Activated T-helper 1 cell treated with Interleukin-2 at 50 U/mL for 16 hours (primary cell): ENCODE data around the gene TAMM41.
"Not testable (repeated sequence)": the region's sequence is repeated elsewhere in the genome, so short reads cannot be mapped to it uniquely, and the experiment has no call there.

ENCODE experiments used
- DNase-seq: peaks from one replicate; pipeline ENCODE4 v3.0.0-alpha.2; 2020; ENCODE audit warnings: low read depth

Gene TAMM41

DNA sequence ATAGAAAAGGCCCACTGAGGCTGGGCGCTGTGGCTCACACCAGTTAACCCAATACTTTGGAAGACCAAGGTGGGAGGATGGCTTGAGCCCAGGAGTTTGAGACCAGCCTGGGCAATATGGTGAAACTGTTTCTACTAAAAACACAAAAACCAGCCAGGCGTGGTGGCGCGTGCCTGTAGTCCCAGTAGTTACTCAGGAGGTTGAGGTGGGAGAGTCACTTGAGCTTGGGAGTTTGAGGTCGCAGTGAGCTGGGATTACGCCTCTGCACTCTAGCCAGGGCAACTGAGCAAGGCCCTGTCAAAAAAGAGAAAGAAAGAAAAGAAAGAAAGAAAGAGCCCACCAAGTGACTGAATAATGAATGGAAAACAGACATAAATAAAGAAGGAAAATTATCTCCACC lies 32.0 kb downstream of the TAMM41 start:
- no peak for DNase-seq

DNA sequence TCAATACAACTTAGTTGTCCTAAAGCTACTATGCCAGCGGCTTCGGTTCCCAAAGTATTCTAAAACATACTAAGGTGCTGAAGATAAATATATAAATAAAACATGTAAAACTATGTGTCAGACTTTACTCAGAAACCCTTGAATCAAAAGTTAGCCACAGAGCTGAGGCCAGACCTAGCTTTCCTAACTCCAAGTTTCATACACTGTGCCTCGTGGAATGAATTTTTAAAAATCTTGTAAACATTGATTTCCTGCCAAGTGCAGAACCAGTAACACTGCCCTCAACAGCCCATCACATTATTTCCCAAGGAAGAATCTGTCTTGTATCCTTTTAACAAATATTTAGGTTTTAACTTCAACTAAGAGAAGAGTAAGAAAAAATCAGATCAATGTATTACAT lies 36.4 kb downstream of the TAMM41 start:
- DNase-seq, result no peak

DNA sequence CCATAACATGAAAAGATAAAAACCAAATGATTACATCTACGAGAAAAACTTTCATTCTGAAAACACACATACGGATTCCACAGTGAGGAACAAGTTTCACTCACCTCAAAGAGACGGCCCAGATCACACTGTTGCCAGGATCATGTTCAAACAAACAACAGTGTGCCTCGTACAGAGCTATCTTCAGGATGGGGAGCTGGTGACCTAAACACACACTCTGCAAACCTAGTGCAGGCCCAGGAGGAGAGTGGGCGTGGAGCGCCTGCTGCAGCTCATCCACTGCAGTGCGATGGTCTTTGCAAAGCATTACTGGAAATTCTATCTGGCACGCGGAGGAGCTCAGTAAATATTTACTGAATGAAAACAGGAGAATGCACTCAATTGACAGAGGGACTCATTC lies 38.5 kb downstream of the TAMM41 start:
- DNase-seq, result no peak

- DNase-seq, result no peak
Measured at GRCh38 chr3:11807686-11808085, 39.0 kb downstream of the TAMM41 start.

- no peak for DNase-seq
Measured at GRCh38 chr3:11805716-11806115, 41.0 kb downstream of the TAMM41 start.

DNA sequence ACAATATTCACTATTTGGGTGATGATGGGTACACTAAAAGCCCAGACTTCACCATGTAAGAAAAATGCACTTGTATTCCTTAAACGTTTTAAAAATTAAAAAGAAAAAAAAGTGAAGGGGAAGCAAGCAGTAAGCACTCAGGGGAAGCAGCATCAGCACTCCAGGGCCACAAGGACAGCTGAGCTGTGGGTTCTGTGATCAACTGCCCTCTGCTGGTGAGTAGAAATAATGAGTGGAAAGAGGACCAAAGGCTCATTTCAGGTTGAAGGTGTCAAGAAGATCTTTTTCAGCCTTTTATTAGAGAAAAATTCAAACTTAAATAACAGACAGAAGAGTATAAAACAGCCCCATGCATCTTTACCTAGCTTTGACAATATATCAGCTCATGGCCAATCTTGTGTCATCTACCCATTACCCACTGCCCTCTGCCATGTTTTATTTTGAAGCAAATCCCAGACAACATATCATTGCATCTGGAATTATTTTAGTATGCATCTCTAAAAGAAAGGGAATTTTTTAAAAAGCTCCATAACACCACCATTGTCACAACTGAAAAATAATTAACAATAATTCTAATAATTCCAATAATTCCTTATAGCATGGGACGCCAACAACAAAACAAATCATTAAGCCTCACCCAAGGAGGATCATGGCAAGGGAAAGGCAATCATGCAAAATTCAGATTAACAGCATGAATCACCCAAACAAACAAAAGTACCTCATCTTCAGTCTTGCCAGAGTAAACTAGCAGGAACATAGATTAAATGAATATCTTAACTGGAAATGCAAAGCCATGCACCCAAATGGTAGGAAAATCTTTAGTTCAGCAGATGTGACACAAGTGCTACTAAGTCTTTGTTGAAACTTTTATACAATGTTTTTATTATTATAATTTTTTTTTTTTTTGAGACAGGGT lies 42.5 kb downstream of the TAMM41 start:
- peak; percentile 1 for DNase-seq

- no peak for DNase-seq
Measured at GRCh38 chr3:11799791-11800190, 46.9 kb downstream of the TAMM41 start.

GRCh38 chr3:11794927-11795326 lies 51.8 kb downstream of the TAMM41 start:
- no peak for DNase-seq

DNA sequence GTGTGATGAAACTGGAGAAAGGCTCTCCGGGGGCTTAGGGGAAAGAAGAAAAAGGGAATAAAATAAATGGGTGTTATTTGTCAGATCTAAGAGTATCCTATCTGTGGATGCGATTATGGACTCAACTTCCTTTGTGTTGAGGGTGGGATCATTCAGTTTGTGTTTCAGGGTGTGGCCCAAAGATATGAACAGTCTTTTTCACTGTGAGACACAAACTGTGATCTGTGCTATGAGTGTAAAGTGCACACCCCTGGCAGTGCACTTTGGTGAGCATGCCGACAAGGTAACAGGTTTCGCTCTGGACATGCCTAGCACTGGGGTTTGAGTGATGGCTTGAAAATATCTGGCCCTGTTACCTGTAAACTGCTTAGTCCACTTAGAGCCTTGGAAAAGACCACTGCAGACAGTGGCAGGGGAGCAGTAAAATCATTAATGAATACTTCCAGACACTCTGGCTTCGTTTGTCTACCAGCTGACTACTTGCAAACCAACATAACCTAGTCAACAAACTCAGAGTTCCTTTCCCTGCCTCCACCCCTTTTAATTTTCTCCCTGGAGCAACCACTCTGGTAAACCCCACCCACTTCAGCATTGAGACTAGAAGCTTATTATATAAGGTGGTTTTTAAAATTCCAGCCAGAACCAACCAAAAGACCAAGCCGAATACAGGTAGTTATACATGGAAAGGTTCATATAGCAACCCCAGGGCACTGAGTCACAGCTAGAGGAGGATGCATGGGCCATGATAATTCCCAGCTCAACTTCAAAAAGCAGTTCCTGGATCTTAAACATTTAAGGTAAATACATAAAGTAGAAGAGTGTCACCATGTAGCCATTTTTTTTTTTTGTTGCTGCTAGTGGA lies 55.1 kb downstream of the TAMM41 start:
- no peak for DNase-seq

DNA sequence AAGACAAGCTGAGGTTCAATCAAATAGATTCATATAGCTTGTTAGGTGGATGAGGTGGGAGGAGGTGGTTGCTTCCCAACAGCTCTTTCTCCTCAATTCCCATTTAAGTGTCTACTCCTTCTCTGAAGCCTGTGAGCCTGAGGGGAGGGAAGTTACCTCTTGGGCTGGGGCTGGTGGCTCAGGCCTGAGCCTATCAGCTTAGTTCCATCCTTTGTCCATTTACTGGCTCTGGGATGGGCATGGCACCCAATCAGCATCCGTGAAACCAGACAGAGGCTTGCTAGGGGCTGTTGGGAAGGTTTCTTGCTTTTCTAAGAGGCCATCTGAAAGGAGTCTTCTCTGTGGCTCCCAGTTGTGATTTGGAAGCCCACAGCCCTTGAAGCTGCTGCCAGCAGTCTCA lies 57.3 kb downstream of the TAMM41 start:
- no peak for DNase-seq

- DNase-seq, result no peak
Measured at GRCh38 chr3:11784971-11785377, 61.7 kb downstream of the TAMM41 start.

DNA sequence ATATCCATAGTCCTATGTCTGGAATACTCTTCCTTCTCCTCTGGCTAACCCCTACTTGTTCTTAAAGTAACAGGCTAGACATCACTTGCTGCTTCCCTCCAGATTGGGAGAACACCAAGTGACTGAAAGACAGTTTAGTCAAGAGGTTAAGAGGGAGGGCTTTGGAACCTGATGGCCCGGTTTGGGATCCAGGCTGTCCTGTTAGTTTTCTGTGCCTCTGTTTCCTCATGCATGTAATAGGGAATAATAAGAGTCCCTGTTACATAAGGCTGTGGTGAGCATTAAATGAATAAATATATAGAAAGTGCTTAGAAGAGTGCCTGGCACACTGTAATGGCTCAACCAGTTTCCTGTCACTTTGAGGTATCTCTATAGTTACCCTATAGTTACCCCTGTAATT lies 66.3 kb downstream of the TAMM41 start:
- DNase-seq, result no peak

GRCh38 chr3:11779626-11780025 lies 67.1 kb downstream of the TAMM41 start:
- DNase-seq, result no peak

- no peak for DNase-seq
Measured at GRCh38 chr3:11778248-11778647, 68.4 kb downstream of the TAMM41 start.

- no peak for DNase-seq
Measured at GRCh38 chr3:11776346-11776745, 70.3 kb downstream of the TAMM41 start.

DNA sequence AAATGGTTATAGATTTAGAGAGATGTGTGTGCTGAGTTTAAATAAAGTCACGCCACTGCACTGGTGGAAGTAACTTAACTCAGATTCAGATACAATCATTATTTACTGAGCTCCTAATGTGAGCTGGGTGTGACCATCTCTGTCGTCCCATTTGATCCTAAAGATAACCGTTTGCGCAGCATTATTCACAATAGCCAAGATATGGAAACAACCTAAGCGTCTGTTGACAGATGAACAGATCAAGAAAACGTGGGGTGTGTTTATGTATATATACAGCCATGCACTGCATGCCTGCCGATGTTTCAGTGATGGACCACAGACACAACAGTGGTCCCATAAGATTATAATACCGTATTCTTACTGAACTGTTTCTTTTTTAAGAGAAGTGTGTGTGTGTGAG lies 71.2 kb downstream of the TAMM41 start:
- DNase-seq, result no peak

DNA sequence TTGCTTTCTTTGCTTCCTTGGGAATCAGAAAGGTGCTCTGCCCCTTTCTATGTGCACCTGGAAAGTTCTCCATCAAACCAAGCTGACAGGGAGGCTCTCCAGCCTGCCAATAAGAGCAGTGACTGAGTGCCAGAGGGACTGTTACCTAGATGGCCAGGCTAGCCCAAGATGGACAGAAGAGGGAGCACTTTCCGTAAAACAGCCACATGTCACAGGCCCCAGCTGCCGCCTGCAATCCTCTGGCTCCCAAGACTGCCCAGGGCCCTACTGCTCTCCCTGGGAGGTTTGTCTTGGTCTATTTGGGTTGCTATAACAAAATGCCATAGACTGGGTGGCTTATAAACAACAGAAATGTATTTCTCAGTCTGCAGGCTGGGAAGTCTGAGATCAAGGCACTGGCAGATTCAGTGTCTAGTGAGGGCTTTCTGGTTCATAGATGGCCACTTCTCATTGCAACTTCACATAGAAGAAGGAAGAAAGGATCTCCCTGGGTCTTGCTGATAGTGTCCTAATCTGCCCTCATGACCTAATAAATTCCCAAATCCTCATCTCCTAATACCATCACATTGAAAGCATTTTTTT lies 72.3 kb downstream of the TAMM41 start:
- no peak for DNase-seq

DNA sequence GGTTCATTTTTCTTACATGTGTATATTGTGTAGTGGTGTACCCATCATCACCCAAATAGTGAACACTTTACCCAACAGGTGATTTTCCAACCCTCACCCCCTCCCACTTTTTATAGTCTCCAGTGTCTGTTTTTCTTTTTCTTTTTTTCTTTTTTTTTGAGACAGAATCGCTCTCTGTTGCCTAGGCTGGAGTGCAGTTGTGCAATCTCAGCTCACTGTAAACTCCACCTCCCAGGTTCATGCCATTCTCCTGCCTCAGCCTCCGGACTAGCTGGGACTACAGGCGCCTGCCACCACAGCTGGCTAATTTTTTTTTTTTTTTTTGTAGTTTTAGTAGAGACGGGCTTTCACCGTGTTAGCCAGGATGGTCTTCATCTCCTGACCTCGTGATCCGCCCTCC lies 74.8 kb downstream of the TAMM41 start:
- not testable (repeated sequence) for DNase-seq

- DNase-seq, result peak; percentile 60
Measured at GRCh38 chr3:11770477-11771391, 76.0 kb downstream of the TAMM41 start.

DNA sequence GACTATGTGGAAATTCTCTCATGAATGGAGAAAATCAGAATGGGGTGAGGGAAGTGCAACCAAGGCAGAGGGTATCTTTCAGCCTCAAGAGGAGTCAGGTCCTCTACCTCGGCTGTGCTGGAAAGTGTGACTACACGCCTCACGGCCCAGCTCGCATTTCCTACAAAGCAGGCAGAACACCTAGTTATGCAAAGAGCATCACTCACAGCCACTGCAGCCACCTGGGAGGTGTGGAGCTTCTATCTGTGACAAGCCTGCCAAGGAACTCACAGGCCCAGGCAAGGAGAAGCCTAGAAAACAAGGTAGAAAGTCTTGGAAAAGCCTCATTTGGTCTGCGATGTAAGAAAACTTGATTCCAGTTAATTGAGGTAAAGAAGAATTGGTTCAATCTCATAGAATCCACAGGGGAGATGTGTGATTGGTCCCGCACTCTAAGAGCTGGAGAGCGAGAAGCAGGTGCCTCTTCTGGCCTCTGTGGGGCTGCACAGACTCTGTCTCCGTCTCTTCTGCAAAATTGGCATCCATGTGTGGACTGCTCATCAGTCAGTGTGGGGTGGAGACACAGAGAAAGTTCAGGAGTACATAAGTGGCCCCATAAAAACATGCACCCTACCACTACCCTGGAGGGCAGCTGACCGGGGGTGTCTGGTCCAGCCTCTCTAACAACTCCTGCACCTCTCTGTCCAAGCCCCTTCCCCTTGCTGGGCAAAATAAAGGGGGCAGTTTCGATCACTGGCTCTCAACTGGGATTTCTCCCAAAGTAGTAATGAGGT lies 76.8 kb downstream of the TAMM41 start:
- DNase-seq, result no peak

- DNase-seq, result no peak
Measured at GRCh38 chr3:11768604-11769003, 78.1 kb downstream of the TAMM41 start.
